Testis (tissue), 2 donors: Measurements from ENCODE around the gene MCC.

Source experiments
- POLR2A ChIP-seq: fragments of 450-650 bp; IDR thresholded peaks from one replicate; pipeline ENCODE4 v1.6.1; 2017; ENCODE audit warnings: antibody characterized with exemption, mild to moderate bottlenecking, moderate library complexity
- TF ChIP-seq, protein P1 (sequence below), 3 experiments: fragments of 450-650 bp in 2 of 3; fragments of 200-600 bp in 1 of 3; sonication (generic) in 1 of 3; IDR thresholded peaks; one replicate each; pipeline ENCODE4 v1.5.1; 2016 to 2019; ENCODE audit warnings: antibody characterized with exemption in 3 of 3, mild to moderate bottlenecking in 2 of 3, moderate library complexity in 1 of 3

DNA sequence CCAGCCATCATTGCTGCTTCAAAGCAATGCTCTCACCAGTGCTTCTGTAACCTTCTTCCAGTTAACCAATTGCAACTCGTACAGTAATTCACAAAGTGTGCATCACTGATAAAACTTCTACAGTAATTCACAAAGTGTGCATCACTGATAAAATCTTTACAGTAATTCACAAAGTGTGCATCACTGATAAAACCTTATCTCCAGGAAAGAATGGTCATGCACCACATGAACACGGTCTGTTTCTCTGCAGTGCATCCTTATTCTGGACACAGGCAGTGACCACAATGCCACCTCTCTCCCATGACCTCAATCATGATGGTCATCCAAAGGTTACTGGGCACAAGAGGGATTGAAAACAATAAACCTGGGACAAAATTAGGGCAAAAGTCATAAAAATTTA lies 207.1 kb downstream of the MCC start:
- no peak for TF ChIP-seq POLR2A
- TF ChIP-seq, protein P1, sequence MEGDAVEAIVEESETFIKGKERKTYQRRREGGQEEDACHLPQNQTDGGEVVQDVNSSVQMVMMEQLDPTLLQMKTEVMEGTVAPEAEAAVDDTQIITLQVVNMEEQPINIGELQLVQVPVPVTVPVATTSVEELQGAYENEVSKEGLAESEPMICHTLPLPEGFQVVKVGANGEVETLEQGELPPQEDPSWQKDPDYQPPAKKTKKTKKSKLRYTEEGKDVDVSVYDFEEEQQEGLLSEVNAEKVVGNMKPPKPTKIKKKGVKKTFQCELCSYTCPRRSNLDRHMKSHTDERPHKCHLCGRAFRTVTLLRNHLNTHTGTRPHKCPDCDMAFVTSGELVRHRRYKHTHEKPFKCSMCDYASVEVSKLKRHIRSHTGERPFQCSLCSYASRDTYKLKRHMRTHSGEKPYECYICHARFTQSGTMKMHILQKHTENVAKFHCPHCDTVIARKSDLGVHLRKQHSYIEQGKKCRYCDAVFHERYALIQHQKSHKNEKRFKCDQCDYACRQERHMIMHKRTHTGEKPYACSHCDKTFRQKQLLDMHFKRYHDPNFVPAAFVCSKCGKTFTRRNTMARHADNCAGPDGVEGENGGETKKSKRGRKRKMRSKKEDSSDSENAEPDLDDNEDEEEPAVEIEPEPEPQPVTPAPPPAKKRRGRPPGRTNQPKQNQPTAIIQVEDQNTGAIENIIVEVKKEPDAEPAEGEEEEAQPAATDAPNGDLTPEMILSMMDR (IDR thresholded peaks at IDR 0.05), result no peak
